Upper lobe of right lung (tissue), 1 donor: ENCODE data around the gene DNASE1L1. TPM values are rescaled to one million over a fixed set of nuclear protein-coding genes. Genes with fewer than 3 reads are reported as not detected.

ENCODE experiments used
- ATAC-seq: fragments of 200-7000 bp; cut with Tn5 transposase; one replicate; pipeline ENCODE4 v1.9.1; 2020; ENCODE audit warnings: mild to moderate bottlenecking, moderate library complexity
- DNase-seq: peaks from one replicate; pipeline ENCODE4 v3.0.0-alpha.2; 2020
- H3K27ac ChIP-seq: fragments of 200-600 bp; one replicate; pipeline ENCODE4 v1.8.0; 2022
- H3K27me3 ChIP-seq: fragments of 200-600 bp; one replicate; pipeline ENCODE4 v1.8.0; 2022; ENCODE audit warnings: mild to moderate bottlenecking
- H3K36me3 ChIP-seq: fragments of 200-600 bp; one replicate; pipeline ENCODE4 v1.8.0; 2022
- H3K4me1 ChIP-seq: fragments of 200-600 bp; one replicate; pipeline ENCODE4 v1.8.0; 2022
- H3K4me3 ChIP-seq: fragments of 200-600 bp; one replicate; pipeline ENCODE4 v1.8.0; 2022; ENCODE audit warnings: mild to moderate bottlenecking
- H3K9me3 ChIP-seq: fragments of 200-600 bp; one replicate; pipeline ENCODE4 v1.8.0; 2022
- CTCF ChIP-seq: fragments of 200-600 bp; IDR thresholded peaks from one replicate; pipeline ENCODE4 v1.8.0; 2022; ENCODE audit warnings: antibody characterized with exemption
- intact Hi-C: fragments of 100-400 bp; cut with DNase I; formaldehyde crosslinking; loops from one replicate; pipeline ENCODE4 v1.11.0; 2022
- long read RNA-seq: library from polyadenylated mRNA; unstranded; transcript quantifications from one replicate; pipeline ENCODE4 v2.0.0, GENCODE V29; 2021
- total RNA-seq: library from RNA; stranded (reverse); fragmentation: NEBNext Ultra II Directional; extraction: Animal tissue kit (Norgen Biotek cat#: 25700); gene quantifications from one replicate; pipeline ENCODE4 v1.2.1, GENCODE V29; 2021
- donor health status: DM: no; HTN: yes; CAD: no; lungs with severe emphysema.

Gene DNASE1L1
- total RNA-seq = 37.1 TPM
- long read RNA-seq, transcript DNASE1L1-203 (8 exons, 2,110 nt) = major isoform, 13 of 41 reads
- long read RNA-seq, transcript DNASE1L1-205 (10 exons, 3,008 nt) = minor isoform, 5 of 41 reads
- long read RNA-seq, transcript DNASE1L1-202 (9 exons, 2,249 nt) = minor isoform, 5 of 41 reads
- long read RNA-seq, partial matches to known transcripts = 8 of 41 reads
- long read RNA-seq, other reads (novel, unspliced or antisense) = 6 of 41 reads

- peaks cover 6% of the 10 kb centered on the region for H3K36me3 ChIP-seq
- DNase-seq (peak; percentile 92), ATAC-seq (peak; percentile 86)
- H3K4me3 ChIP-seq = peak within 1 kb of the TSS; percentile 50
- H3K4me1 ChIP-seq = peaks cover 7% of the 10 kb centered on the region
- intact Hi-C loops = no loop called here
- peak within 1 kb of the TSS; percentile 76 for H3K27ac ChIP-seq
- H3K9me3 ChIP-seq = no peaks in the 10 kb centered on the region
- TF ChIP-seq CTCF = no peak
- H3K27me3 ChIP-seq = no peaks in the 10 kb centered on the region
Observed at GRCh38 chrX:154409222-154409871, at the start of gene DNASE1L1. TSS of gene DNASE1L1 (minus strand) at chrX:154409254. CDS start at chrX:154405568, 3,686 bp downstream.

- DNase-seq (peak; percentile 78), ATAC-seq (peak; percentile 85)
- Histone ChIP-seq H3K27me3 (no peaks in the 10 kb centered on the region), H3K4me3 (peak within 1 kb of the TSS; percentile 64), H3K9me3 (no peaks in the 10 kb centered on the region), H3K36me3 (no peaks in the 10 kb centered on the region), H3K27ac (peak within 1 kb of the TSS; percentile 24), H3K4me1 (no peaks in the 10 kb centered on the region)
- intact Hi-C loops = no loop called here
- TF ChIP-seq CTCF = no peak
Observed at GRCh38 chrX:154458116-154458953, 49.3 kb upstream of the DNASE1L1 start, which contains the start of gene PLXNA3. TSS of gene PLXNA3 (plus strand) at chrX:154458281. CDS start at chrX:154460184, 1,903 bp downstream.

- no peaks in the 10 kb centered on the region for H3K4me1 ChIP-seq
- peak overlapping the region; percentile 24 for H3K27ac ChIP-seq
- intact Hi-C loops = no loop called here
- ATAC-seq = peak; percentile 83
- H3K36me3 ChIP-seq = no peaks in the 10 kb centered on the region
- no peaks in the 10 kb centered on the region for H3K9me3 ChIP-seq
- peak; percentile 78 for DNase-seq
- no peak for TF ChIP-seq CTCF
- H3K27me3 ChIP-seq = no peaks in the 10 kb centered on the region
- H3K4me3 ChIP-seq = peak overlapping the region; percentile 51
Observed at GRCh38 chrX:154457491-154458115, 48.5 kb upstream of the DNASE1L1 start.

- no peak for TF ChIP-seq CTCF
- no peak for DNase-seq
- Histone ChIP-seq H3K4me1 (no peaks in the 10 kb centered on the region), H3K27ac (no peak overlapping the region), H3K4me3 (no peak overlapping the region), H3K36me3 (peaks cover 5% of the 10 kb centered on the region), H3K9me3 (no peaks in the 10 kb centered on the region), H3K27me3 (no peaks in the 10 kb centered on the region)
- intact Hi-C loops = no loop called here
- ATAC-seq = no peak
Observed at GRCh38 chrX:154452823-154453222, 43.8 kb upstream of the DNASE1L1 start.

- Histone ChIP-seq H3K27me3 (no peaks in the 10 kb centered on the region), H3K4me1 (peaks cover 3% of the 10 kb centered on the region), H3K9me3 (no peaks in the 10 kb centered on the region), H3K4me3 (no peak overlapping the region), H3K36me3 (peaks cover 5% of the 10 kb centered on the region), H3K27ac (no peak overlapping the region)
- intact Hi-C loops = no loop called here
- no peak for DNase-seq
- ATAC-seq = no peak
- no peak for TF ChIP-seq CTCF
Observed at GRCh38 chrX:154450312-154450711, 41.3 kb upstream of the DNASE1L1 start.
